Activated naive CD8-positive, alpha-beta T cell treated with anti-CD3 and anti-CD28 coated beads, Interleukin-2, amount 50 U/mL, for 16 hours (primary cell): Measurements from ENCODE around the gene MOSPD3.

Experiments
- DNase-seq: peaks from one replicate; pipeline ENCODE4 v3.0.0-alpha.2; 2020; ENCODE audit warnings: low read depth, low spot score

Gene MOSPD3

DNA sequence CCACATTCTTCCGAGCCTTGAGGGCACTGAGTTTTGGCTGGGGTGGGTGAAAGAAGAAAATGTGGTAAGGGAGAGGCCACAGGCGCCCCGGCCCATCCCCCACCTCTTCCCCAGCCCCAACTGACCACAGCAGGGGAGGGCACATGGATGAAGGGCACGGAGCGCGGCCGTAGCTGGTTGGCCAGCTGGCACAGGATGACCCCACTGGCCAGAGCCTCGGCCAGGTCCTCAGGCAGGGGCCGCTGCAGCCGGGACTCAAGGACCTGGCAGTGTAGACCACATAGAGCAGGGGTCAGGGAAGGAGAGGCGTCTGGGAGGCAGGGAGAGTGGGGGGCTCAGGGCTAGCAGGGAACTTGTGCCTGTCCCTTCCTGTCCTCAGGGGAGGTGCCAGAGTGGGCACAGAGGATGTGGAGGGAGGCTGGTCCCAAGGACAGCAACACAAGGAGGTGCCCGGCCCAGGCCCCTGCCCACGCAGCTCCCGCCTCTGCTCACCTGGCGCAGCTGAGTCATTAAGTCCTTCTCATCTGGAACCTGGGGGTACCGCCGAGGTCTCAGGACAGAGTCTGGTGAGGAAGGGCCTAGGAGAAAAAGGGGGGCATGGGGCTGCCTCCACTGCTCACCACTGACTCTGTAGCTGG is 36.5 kb upstream of the MOSPD3 start:
- no peak for DNase-seq

DNA sequence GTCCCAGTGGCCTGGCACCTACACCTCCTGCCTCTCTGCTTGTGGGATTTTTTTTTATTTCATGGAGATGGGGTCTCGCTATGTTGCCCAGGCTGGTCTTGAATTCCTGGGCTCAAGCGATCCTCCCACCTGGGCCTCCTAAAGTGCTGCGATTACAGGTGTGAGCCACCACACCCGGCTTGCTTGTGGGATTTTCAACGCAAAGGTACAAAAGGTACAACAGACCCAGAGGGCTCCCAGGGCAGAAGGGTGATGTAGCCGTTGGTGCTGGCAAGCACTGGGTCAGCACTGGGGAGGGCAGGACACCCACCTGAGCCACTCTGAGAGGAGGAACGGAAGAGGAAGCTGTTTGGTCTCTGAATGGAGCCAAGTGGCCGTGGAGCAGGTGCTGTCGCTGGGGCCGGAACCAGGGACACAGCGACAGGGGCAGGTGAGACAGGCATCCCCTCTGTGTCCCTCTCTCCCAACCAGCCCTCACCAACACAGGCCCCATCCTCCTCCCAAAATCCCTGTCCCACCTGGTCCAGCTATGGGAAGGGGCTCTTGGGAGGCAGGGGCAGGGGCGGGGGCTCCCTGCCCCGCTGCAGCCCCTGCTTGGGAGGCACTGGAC is 35.9 kb upstream of the MOSPD3 start:
- DNase-seq: no peak

DNA sequence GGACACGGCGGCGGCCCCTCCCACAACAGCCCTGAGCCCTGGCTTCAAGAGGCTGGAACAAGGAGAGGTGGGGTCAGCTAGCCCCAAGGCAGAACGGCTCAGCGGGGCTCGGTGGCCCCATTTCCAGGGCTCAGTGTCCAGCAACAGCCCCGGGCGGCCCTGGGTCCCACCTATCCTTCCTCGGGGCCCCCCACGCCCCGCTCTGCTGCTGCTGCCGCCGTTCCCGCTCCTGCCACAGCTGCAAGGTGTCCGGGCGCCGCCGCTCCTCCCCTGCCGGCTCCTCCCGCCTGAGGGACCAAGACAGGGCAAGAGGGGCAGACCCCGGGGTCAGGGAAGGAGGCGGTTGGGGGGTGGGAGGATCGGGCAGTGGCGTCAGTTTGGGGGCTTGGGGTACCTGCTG is 35.2 kb upstream of the MOSPD3 start:
- no peak for DNase-seq

DNA sequence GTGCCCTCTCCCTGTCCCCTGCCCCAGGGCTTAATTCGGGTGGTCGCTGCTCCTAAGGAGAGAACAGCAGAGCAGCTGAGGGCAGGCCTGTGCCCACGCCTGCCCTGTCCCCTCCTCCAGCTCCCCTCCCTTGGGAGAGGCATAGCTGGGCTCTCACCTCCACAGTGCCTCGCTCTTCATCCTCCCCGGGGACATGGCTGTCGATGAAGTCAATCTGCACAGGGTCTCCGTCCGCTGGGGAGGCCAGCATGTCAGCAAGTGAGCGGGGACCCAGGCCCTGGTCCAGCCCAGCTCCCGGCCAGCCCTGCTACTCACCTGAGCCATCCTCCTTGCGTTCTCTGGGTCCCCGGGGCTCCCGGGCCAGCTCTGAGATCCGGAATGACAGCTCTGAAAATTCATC is 34.8 kb upstream of the MOSPD3 start:
- no peak for DNase-seq

DNA sequence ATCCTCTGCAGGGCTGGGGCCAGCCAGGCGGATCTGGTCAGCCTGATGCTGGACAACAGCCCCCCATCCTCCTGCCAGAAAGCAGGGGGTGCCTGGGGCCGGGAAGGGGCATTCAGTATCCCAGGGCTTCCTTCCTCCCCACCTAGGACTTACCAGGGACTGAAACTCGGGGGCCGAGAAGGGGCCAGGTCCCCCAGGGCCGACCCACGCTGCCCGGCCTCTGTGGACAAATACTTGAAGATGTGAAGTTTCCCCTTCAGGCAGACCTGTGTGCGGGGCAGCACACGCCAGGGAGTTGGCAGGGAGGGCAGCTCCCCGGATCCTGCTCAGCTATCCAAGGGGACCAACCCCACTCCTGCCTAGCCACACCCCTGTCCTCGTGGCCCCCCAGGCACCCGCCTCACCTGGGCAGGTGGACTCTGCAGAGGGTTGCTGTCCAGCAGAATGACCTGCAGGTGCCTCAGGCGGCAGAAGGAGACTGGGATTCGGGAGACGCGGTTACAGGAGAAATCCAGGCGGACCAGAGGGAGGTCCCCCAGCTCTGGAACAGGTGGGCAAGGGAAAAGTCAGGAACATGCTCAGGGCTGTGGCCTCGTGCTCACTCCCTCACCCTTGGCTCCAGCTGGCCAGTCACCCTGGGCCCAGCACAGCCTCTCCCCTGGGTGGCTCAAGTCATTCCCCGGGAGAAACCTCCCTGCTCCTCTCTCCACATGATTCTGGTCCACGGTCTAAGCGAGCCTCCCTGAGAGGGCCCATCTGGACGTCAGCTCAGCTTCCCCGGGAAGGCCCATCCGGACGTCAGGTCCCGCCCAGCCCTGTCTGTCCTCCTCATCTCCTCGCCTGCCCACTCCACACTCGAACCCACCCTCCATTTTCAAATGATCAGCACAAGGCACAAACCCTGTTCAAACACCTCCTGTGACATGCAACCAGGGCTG is 33.8 kb upstream of the MOSPD3 start:
- no peak for DNase-seq

DNA sequence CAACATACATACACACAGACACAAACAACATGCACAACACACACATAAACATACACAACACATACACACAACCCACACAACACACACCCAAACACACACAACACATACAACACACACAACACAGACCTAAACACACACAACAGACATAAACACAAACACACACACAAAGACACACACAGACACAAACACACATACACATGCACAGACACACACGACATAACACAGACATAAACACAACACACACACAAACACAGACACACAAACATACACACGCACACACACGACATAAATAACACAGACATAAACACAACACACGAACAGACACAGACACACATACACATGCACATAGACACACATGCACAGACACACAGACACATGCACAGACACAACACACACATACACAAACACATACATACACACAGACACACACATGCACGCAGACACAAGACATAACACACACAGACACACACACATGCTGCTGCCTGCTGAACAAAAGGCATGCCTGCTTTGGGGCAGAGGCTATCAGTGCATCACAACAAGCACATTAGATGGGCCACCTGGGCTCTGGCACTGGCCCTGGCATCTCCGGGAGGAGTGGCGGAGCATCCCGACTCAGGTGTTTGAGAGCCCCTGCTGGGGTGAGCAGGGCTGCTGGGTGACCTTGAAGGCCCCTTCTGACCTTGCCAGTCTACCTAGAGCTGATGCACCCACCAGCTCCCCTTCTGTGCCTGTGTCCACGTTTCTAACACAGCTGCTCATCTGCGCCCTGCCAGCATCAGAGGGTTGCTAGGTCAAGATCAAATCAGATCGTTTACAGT is 31.7 kb upstream of the MOSPD3 start:
- DNase-seq: no peak

DNA sequence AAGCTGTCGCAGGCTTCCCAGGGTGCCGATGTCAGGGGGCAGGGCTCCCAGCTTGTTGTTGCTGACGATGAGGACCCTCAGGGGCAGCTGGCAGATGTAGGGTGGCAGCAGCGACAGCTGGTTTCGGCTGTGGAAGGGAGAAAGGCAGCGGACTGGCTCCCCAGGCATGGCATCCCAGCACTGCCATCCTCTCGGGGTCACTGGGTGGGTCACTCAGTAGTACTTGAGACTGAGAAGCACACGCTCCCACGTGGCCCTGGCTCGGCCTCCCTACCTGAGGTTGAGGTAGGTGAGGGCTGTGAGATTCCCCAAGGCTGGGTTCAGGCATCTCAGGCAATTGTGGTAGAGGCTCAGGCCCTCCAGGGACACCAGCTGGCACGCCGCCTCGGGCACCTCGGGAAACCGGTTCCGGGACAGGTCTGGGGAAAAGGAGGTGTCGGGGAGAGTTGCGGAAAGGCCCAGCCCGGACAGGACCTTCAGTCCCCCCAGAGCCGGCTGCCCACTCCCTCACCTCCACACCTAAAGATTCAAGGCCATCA is 30.2 kb upstream of the MOSPD3 start:
- DNase-seq: no peak

DNA sequence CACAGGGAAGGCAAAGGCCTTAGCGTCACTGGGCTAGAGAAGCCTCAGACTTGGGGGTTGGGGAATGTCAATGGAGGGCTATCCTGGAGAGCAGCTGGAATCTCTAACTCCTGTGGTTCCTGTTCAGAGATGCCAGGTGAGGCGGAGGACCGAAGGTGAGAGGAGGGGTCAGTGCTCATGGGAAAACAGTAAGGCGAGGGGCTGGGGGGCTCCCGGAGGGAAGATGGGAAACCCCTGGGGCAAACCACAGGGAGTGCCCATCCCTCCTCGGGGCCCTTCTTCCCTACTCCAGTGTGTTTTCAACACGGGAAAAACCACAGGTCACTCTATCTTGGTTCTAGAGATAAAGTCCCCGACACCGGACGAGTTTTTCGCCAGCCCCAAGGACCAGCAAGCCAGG is 29.7 kb upstream of the MOSPD3 start:
- no peak for DNase-seq

DNA sequence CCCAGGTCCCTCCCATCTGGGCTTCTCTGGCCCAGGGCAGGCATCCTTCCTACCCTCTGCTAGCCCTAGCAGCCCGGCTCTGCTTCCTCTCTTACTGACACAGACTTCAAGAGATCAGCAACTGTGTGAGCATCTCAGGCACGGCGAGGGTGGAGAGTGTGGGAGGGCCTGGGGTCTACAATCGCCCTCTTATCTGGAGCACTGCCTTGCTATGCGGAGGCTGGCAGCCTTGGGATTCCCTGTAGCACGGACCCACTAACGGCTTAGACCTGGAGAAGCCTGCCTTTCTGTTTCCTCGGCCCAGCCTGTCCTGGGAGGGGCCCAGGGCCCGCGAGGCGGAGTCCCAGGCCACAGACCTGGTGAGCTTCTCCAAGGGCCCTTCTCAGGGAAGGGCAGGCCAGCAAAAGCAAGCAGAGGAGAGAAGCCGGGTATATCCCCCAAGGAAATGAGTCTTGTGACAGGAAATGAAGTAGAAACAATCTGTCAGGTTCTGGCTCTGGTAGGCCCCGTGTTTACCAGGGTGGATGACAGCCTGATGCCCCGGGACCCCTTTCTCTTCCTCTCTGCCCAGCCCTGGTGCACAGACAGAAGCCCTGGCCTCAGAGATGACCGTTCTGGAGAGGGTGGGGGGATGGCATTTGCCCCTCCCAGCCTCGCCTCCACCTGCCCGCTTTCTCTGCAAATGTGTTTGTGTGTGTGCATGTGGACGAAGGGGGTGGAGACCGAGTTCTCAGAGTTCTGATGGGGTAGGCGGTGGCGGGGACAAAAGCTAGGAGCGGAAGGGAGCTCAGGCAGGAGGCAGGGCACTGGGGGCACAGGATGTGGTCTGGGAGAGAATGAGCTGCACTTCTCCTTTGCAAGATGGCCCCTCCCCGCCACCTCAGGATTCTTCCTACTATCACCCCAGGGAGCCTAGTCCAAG is 28.9 kb upstream of the MOSPD3 start:
- no peak for DNase-seq

DNA sequence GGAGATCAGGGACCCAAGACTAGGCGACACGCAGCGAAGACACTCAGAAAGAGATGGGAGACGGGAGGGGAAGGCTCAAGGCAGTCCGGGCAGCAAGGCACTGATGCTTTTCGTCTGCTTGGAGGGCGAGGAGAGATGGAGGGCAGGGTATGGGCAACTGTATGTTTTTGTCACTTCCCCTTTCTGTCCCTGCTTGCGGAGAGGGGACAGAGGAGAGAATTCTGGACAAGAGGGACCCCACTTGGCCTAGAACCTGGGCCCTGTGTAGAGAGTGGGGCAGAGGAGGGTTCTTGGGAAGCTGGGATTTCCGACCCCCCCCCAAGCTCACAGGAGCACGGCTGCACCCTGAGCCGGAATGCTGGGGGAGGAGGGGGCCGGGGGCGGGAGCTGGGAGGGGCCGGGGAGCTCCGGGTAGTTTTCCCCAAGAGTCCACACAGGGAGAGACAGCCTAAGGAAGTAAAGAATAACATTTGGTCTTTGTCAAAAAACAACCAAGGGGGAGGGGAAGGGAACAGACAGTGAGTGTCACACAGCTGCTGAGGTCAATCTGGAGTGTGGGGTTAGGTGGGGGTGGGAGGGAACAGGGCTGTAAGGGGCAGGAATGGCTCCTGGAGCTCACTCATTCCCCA is 28.2 kb upstream of the MOSPD3 start:
- DNase-seq: no peak

DNA sequence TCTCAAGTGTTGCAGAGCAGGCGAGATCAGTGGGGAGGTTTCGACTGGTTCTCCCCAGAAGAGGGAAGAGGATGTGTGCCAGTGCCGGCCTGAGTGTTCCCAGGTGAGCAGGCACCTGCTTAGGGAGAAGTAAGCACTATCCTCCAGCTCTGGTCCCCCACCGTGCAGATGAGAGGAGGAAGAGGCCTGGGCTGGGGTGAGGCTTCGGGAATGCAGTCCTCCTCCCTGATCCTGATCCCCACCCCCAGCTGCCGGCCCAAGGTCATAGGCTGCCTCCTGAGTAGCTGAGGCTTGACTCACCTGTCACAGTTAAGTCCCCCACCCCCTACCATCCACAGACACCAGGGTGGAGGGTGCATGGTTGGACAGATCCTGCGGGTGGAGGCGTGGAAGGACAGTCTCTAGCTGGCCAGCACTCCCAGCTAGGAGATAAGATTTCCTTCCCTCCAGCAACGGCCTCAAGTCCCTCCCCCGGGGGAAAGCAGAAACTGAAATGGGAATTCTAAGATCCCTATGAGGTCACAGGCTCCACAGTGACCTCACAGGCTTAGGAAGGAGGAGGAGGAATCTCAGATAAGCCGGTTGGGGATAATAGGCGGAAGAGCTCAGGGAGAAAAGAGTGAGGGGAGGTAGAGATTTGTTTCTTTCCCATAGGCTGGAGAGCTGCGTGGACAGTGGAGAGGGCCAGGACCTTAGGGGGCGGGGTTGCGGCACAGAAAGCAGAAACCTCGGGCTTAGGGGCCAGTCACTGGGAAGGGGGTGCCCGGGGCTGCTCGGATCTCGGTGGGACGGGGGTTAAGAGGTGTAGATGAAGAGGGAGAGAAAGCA is 27.4 kb upstream of the MOSPD3 start:
- no peak for DNase-seq

DNA sequence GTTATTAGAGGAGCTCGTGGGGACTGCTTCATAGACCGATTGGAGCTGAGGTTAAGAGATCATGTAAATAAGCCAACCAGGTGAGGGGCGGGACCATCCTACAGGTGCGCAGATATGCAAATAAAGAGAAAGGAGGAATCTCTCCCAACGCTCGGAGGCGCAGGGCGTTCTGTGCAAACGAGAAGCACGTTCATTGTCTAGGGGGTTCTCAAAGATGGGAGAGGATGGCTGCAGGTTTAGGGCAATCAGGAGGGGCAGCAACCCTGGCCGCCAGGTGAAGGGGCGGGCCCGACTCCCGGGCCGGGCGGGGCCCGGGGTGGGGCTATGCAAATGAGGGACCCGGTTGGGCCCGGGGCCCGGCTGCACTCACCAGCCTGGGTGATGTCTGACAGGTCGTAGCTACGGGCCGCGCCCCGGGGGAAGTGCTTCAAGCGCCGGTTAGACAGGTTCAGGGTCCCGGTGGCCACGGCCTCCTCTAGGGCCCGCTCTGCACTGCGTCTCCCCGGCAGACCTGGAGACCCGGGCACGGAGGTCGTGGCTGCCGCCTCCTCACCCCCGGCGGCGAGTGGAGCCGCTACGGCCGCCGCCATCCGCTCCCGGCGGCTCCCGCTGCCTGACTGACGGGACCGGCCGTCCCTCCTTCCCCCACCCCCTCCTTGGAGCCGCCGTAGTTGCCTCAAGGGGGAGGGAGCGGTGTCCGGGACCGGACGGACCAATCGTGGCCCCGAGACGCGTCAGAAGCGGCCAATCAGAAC is 26.7 kb upstream of the MOSPD3 start, which contains the start of gene LRCH4:
TSS of gene LRCH4 (minus strand) at position 619 of the 755 bp plus-strand sequence. CDS start at position 590, 29 bp downstream.
- no peak for DNase-seq

DNA sequence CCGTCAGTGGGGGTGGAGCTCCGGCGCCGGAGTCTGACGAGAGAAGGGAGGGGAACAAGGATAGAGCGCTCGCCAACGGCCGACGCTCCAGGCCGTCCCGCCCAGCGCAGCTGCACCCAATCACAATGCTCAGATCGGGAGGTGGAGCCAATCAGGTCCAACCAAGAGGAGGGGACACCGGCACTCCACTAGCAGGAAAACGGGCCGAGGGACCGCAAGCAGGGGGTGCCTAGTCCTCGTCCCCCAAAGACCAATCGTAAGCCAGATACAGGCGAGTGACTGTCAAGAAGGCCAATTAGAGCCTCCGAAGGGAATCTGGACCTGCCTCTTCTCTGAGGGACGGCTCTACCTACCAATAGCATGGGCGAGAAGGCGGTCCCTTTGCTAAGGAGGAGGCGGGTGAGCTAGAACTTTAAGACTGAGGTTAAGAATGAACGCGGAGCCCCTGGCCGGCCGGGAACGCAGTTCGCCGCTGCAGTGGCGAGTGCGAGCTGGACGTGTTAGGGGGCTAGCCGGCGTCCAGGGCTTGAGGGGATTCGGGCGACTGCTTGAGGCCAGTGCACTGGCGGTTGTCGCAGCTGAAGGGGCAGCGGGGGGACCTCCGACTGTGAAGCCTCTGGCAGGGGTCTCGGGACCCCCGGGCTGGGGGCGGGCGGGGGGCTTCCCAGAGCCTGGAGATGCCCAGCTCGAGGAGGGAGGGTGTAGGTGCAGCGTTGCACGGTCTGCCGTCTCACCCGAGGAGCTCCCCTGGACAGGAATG is 25.9 kb upstream of the MOSPD3 start, which contains the start of gene FBXO24:
TSS of gene FBXO24 (plus strand) at position 63 of the 760 bp plus-strand sequence. CDS start at position 361, 298 bp downstream.
- DNase-seq: peak; percentile 99

DNA sequence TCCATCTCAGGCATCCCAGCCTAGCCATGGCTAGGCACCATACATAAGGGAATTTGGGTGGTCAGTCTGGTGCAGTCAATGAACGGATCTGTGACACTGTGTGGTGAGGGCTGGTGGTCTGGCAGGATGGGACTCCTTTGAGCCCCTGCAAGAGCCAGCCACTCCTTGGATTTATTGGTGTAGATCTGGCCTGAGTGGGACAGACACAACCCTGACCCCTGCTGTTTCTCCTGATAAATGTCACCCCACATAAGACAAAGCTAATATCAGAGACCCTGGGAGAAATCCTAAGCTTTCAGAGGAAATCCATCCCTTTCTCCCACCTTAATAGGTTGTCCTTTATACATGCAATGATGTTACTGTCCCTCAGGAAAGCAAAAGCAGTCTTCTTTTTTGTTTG is 23.9 kb upstream of the MOSPD3 start:
- DNase-seq: no peak

DNA sequence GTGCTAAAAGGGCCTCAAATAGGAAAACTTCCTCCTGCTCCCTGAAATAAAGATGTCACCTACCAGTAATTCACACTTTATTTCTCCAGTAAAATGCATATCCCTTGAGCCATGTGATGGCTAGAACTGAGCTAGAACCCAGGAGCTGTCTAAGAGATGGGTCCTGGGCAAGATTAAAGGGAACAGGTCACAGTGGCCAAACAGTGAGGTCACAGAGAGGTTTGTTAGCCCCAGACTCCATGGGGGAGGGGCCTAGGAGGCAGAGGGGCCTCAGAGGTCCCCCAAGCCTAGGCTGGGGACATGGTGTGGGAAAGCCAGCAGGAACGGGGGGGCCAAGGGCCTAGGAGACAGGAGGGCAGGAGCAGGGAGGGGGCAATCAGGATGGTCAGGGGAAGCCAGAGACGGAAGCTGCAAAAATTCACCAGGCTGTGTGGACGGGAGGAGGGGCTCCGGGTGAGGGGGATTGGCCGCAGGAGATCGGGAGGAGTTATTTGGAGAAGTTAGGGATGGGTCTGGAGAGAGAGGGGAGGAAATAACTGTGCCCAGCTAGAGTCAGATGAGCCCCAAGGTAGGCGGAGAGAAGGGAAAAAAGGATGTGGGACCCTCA is 22.9 kb upstream of the MOSPD3 start:
- DNase-seq: no peak

DNA sequence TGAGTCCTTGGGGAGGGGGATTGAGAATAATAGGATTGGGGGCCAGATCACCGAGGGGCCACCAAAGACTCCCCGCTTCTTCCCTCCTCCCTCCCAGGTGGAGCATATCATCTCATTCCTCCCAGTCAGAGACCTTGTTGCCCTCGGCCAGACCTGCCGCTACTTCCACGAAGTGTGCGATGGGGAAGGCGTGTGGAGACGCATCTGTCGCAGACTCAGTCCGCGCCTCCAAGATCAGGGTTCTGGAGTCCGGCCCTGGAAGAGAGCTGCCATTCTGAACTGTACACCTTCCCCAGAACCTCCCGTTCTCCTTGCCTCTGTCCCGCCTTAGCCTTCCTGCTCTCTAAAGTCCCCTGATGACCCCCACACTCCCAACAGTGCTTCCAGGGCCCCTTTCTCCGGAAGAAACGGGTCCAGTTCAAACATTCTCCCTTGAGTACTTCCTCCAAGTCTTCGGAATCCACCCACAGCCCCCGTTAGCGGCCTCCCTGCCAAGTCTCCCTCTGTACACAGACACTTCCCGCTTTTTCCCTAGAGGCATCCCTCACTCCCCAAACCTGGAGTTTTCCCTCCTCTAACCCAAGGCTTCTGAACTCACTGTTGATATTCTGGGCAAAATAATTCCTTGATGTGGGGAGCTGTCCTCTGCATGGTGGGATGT is 22.1 kb upstream of the MOSPD3 start:
- no peak for DNase-seq
